Stimulated activated CD4-positive, alpha-beta T cell treated with anti-CD3 and anti-CD28 coated beads, Interleukin-1b, Interleukin-23, amount 100 ng/mL, for 4 hours (primary cell): ENCODE data around the gene SCFD2.
"Not testable (repeated sequence)": the region's sequence is repeated elsewhere in the genome, so short reads cannot be mapped to it uniquely, and the experiment has no call there.

Source experiments
- DNase-seq, 2 donors: peaks; one replicate each; pipeline ENCODE4 v3.0.0-alpha.2; 2020; ENCODE audit warnings: low read depth in 2 of 2

SCFD2 gene

DNA sequence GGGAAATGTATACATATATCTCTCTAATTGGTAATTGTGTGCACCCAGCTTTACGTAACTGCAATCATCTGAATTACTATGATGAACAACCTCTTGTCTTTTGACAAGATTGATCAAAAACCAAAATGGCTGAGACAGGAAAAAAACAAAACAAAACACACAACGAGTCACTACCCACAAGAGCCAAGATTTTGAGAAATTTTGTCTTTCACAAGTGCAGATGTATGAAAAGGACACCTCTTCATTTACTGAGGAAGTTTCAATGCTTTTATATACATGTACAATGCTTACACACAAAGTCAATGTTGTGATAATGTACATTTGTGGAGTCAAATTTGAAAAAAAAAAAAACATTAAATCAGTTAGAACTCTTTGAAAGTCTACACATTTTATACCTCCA, 224.6 kb downstream of the SCFD2 start:
- no peak for DNase-seq

DNA sequence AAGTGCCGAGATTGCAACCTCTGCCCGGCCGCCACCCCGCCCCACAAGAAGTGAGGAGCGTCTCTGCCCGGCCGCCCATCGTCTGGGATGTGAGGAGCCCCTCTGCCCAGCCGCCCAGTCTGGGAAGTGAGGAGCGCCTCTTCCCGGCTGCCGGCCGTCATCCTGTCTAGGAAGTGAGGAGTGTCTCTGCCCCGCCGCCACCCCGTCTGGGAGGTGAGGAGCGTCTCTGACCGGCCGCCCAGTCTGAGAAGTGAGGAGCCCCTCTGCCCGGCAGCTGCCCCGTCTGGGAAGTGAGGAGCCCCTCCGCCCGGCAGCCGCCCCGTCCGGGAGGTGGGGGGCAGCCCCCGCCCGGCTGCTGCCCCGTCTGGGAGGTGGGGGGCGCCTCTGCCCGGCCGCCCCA, 226.6 kb downstream of the SCFD2 start:
- DNase-seq, result not testable (repeated sequence)

DNA sequence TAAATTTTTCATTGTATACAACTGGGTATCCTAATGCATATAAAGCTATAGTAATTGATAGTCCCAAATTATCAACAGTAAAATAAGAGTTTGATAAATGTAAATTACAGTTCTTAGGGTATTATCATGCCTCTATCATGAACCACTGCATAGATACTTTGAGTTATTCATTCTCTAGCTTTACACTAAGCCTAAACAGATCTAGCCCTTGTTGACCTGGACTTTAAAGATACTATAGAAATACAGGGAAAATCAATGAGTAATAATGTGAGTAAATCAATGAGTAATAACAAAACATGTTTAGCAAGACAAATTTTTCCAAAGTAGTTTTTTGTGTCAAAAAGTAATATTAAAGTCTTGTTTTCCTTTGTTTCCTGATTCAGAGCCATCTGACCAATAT, 228.4 kb downstream of the SCFD2 start:
- DNase-seq, result no peak

DNA sequence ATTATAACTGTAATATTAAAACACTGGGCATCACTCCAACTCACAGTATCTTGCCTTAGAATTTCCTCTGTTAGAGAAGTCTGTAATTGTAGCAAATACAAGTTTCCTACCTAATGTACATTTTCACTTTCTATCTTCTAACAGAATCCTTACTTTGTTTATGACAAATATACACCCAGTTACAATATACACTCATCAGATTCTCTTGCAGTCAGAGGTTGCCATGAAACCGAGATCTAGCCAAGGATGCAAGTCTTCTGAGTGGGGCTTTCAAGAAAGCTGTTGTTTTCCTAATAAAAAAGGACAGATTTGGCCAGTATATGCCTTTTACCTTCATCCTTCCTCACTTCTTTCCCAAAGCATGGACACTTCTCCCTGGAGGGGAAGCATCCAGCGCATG, 228.9 kb downstream of the SCFD2 start:
- DNase-seq, result no peak

DNA sequence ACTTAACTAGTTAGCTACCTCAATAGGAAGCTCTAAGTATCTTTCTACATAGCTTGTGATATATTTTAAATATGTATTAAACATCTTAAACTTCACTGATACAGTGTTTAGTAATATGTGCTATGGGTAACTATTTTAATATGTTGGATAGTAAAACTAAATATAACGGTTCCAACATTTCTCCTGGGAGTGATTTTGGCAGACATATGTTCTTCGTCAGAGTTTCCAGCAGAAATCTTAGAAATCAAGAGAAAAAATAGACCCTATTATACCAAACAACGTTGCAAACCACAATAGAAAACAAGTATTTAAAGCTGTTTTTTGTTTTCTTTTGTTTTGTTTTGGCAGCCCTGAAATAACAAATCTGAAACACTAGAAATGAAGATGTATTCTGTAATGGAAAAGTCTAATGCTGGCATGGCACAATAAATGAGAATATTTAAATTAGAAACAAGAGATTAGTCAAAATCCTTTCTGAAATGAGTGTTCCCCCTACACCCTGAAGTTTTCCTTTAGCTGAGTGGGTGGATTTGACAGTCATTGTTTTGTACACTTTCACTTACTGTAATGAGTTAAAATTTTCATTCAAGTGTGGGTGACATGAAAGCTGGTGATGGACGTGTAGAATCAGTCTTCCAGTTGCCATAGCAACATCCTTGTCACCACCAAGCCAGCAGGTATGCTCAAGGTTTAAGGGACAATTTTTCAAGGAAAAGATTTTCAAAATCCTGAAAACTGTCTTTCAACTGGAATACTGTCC, 233.5 kb downstream of the SCFD2 start:
- DNase-seq, result no peak

DNA sequence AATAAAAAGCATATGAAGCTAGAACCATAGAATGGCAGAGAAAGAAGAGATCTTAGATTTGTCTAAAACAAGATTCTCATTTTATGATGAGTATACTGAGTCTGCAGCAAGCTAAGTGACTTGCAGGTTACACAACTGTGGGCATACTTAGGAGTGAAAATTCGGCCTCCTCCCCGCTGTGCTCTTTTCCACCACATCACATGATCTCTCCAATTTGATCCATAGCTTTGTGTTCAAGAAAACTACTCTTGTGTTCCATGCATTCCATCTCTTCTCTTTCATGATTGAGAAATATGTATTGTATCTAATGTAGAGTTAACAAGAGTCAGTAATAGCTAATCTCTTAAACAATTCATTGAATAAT, 234.3 kb downstream of the SCFD2 start:
- DNase-seq, result no peak

DNA sequence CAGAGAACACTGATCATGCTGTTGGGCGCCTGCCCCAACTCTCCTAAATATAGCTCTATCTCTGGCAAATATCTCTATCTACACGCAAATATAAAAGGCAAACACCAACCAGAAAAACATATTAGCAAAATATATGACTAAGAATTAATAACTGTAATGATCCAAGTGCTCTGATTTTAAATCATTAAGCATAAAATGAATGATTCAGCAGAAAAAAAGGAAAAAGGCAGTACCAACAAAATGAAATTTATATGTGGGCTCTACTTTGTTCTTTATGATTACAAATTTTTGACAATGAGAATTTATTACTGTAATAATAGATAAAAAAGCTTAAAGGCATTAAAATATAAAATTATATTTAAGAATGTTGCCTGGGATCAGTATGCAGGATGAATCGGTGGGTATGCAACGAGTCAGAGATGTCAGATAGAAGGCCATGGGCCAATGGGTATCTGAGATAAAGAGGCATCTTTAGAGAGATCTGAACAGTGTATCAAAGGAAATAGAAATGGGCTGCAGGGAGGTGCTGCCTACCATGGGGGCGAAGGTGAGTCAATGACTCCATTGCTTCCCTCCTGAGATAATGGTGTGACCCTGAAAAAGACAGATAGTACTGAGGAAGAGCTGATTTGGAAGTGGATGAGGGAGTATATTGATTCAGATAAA, 234.8 kb downstream of the SCFD2 start:
- DNase-seq, result no peak

DNA sequence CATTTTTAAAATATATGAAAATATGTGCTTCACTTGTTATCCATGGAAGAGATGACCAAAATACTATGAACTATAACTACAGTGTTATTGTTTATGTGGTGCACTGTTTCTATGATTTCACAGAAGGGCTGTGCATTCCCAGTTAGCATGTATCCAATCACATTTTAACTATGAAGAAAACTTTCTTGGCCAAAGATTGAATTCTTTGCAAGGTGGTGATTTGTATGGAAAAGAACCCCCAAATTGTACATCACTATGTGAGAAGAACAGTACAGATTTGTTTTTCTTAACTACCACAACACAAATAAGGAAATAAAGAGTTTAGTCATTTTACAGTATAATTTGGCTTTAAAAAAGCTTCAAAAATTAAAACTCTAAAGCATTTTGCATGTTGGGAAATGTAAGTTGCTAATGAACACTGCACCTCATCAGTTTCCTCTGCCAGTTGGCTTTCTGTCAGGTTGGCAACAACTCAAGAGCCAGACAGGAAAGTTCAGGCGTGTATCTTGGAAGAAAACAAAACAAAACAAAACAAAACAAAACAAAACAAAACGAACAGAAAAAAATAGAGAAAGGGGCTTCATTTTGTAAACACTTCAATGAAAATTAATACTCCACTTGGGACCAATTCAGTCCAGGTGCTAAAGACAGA, 237.0 kb downstream of the SCFD2 start:
- DNase-seq, result no peak

DNA sequence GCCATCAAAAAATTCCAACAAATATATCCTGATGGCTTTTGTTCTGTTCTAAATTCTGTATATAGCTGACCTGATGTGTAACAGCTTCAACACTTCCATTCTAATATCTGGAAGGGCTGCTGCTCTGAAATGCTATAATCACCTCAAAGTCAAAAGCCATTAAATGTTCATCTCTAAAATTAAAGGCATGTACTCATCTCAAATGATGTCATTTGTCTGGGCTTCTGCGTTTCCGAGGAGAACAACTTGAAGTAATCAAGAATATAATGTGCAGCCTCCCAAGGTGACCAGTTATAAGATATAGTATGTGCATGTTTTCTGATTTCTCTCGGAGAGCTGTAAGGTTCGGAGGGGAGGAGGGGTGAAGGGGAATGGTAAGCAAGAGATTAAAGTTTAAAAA, 237.6 kb downstream of the SCFD2 start:
- DNase-seq, result no peak

DNA sequence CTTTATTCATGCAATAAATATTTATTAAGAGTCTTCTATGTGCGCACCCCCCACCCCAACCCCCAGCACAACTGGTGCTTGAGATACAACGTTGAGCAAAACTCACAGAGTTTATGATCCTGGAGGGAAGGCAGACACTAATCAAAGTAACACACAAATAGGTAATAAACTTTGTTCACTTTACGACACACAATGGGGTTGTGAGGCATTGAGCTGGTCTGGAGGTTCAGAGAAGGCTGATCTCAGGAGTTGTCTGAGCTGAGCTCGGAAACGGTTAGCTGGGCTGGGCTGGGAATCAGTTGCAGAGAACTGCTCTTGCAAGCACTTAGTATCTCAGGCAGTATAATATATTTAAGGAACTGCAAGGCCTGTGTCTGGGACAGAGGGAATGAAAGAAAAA, 238.5 kb downstream of the SCFD2 start:
- no peak for DNase-seq

DNA sequence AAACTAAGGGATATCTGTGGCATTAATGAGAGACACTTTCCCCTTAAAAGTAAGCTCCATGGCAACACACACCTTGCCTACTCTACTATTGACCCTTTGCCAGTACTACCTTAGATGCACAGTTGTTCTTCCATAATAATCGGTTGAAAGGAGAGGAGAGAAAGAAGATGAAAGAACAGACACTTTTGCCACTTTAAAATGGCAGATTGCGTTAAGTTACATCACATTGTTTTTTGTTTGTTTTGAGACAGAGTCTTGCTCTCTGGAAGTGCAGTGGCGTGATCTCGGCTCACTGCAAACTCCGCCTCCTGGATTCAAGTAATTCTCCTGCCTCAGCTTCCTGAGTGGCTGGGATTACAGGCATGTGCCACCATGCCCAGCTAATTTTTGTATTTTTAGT, 239.8 kb downstream of the SCFD2 start:
- DNase-seq, result no peak

DNA sequence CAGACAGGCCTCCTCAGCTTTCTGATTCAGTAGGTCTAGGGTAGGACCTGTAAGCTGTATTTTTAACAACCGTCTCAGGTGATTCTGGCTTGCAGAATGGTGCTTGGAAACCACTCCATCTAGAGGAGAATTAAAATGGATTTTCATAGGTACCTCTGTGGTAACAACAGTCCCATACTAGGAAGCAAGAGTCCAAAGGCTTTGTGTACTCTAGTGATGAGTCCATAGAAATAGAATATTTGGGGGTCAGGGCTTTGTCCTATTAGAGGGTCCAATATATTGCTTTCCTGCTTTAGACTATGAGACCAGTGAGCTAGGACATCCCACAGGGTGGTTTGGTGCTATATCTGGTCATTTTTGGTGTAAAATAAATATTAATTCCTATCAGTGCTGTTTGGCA, 242.0 kb downstream of the SCFD2 start:
- DNase-seq, result no peak

DNA sequence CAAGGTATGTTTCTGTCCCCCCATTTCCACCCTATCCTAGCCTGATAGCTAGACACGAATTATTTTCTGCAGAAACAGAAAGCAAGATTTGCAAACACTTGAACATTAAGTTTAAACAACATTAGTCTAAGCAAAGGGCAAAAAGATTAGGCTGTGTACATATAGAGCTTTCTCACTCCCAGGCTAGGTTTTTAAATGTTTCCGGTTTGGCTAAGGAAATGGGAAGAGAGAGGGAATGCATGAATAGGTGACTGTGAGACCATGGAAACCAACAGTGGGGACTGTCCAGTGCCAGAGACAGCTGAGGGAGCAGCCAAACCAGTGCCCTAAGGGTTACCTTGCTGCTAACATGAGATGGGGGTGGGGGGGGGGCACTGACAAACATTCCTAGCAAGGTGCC, 242.7 kb downstream of the SCFD2 start:
- DNase-seq, result no peak

DNA sequence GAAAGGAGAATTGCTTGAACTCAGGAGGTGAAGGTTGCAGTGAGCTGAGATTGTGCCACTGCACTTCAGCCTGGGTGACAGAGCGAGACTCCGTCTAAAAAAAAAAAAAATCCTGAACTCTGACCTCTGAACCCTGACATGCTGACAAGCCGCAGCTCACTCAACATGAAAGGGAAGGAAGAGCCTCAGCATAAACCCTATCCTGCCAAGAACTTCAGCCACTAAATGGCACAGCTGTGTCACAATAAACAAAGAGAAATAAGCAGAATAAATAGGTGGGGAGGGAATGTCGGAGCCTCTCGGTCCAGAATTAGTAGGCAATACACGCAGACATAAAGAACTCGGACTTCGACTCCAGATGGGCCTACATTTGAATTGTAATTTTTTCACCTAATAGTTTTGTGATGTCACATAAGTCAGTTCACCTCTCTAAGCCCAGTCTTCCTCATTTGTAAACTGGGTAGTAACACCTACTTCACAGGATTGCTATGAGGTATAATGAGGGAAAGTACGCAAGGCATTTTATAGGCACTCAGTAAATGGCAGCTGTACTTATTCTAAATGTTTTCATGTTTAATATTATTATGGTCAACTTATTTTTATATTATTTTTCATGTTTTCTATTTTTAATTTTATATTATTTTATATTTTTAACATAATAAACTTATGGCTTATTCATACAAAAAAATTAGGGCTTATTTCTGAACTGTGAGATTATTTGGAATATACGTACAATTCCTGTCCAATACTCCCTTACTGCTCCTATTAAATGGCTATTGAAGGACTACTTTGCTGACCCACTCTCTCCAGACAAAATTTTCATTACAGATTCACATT, 243.4 kb downstream of the SCFD2 start:
- no peak for DNase-seq

DNA sequence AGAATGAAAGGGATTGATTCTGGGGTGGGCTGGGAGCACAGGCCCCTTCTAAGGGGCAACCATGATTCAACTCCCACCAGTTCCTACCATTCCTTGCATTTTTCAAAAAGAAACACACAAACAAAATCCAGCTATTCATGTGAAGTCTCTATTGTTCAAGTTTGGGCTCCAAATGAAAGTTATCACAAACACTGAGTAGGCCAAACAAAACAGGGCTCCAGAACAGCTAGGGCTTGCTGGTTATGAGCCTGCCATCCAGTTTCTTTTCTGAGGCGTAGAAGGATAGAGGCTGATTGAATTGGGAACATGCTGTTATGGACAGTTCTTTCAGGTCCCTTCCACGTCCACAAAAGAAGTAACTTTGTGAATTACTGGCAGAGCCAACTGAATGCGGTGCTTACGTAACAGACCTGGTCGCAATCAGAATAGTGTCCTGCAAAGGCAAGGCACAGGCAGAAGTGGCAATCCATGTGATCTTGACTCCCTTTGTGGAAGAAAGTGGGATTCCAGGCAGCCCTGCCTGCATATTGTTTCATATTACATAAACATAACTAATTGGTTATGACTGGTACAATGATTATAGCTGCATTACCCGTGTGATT, 244.5 kb downstream of the SCFD2 start:
- DNase-seq, result no peak

DNA sequence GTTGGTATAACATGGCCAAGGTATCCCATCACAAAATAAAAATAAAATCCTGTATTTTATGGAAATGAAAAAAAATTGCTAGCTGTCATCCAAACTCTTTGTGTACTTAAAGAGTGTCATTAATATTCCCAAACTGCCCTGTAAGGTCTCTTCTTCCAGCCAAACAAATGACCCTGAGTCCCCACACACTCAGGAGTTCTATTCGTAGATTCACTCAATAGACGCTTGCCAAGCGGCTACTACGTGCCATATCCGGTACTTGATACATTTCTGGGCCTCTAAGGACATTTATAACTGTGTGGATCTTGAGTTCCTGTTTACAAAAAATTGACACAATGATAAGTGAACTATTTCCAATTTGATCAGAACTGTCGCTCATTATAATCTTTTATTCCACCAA, 245.1 kb downstream of the SCFD2 start:
- DNase-seq, result no peak

DNA sequence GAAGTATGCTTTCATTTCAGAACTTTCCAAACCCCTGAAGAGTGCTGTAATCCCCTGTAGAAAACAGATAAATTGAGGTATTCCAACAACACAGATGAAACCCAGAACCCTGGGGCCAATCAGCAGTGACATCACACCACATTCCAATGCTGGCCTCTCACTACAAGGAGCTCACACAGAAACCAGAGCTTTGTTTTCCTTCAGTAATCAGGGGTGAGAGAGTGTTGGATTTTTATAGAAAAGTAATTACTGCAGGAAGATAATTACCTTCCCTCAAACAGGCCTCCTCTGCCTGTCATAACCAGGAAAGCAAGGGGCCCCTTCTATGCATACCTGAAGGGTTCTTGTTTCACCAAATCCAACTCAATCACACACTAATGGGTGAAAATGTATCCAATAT, 246.2 kb downstream of the SCFD2 start:
- DNase-seq, result no peak

DNA sequence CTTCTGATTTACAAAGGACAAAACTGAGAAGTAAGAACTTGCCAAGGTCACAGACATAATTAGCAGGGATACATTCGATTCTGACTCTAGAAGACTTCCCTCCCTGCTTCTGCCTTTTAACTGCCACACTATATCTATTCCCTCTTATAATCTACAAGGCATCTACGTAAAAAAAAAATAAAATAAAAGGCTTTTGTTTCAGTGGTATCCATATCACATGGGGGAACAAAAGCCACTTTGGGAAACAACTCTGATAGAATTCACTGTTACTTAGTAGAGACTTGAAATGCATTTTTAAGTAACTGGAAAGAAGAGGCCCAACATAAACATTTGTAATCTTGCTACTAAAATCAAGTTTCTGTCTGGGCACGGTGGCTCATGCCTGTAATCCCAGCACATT, 247.2 kb downstream of the SCFD2 start:
- no peak for DNase-seq

DNA sequence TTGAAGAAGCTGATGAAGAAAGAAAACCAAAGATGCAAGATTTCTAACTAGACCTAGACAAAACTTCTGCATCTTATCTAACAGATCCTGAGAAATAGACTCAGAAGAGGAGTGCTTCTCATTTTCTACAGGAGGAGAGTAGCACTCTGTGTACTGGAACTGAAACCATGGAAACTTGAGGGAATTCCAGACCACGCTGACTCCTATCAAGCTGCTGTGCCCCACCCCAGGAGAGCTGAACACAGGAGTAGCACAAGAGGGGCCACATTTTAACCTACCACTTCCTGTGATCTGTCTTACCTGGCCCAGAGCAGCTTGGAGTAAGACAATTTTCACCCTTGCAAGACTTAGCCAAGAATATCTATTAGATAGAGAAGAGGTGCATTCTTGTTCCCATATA, 248.9 kb downstream of the SCFD2 start:
- no peak for DNase-seq

DNA sequence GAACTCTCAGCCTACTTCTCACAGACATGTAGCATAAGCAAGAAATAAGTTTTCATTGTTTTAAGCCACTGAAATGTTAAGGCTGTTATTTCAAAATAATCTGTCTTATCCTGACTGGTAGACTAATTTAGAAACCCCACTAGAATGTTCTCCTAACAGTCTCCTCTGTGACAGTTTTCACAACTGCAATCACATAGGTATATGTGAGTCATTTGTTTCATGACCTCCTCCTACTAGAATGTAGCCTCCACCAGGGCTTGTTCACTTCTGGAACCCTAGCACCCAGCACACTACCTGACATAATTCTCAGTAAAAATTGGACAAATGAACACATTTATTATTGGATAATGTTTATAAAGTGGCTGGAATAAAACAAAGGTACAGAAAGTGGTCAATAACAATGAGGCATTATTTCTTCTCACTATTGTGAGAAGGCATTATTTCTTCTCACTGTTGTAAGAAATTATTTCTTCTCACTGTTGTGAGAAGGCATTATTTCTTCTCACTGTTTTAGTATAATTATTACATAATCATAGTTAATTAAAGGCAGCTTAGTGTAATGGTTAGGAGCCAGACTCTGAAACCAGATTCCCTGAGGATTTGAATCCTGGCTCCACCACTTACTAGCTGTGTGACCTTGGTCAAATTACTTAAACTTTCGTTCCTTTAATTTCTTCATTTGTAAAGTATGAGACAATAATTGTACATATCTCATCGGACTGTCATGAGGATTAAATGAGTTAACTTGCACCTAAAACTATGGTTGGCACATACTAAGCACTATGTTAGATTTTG, 252.2 kb downstream of the SCFD2 start:
- DNase-seq, result no peak

DNA sequence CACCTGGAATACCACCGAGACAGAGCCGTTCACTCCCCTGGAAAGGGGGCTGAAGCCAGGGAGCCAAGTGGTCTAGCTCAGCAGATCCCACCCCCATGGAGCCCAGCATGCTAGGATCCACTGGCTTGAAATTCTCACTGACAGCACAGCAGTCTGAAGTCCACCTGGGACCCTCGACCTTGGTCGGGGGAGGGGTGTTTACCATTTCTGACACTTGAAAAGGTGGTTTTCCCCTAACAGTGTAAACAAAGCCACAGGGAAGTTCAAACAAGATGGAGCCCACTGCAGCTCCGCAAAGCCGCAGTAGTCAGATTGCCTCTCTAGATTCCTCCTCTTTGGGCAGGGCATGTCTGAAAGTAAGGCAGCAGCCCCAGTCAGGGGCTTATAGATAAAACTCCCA, 260.5 kb downstream of the SCFD2 start:
- DNase-seq, result no peak
